Trophoblast cell (in vitro differentiated cells and primary cell): ENCODE data around the gene YIF1B.

Experiments used
- DNase-seq, 2 donors: peaks; one replicate each; pipeline ENCODE4 v3.0.0-alpha.2; 2016
- H2AFZ ChIP-seq: 2 replicates; pipeline ENCODE4 v1.6.1; 2013; ENCODE audit warnings: low read length, moderate library complexity, mild to moderate bottlenecking; ENCODE audit not compliant: insufficient read depth, poor library complexity
- H2AK5ac ChIP-seq: 2 replicates; pipeline ENCODE4 v1.6.1; 2013; ENCODE audit warnings: mild to moderate bottlenecking, low read length
- H2BK120ac ChIP-seq: 2 replicates; pipeline ENCODE4 v1.6.1; 2013; ENCODE audit warnings: low read length, mild to moderate bottlenecking, moderate library complexity; ENCODE audit not compliant: insufficient read depth, poor library complexity
- H2BK12ac ChIP-seq: 2 replicates; pipeline ENCODE4 v1.6.1; 2013; ENCODE audit warnings: mild to moderate bottlenecking, low read length, moderate library complexity
- H2BK5ac ChIP-seq: 2 replicates; pipeline ENCODE4 v1.6.1; 2013; ENCODE audit warnings: low read length, low read depth, moderate library complexity, mild to moderate bottlenecking; ENCODE audit not compliant: poor library complexity
- H3K14ac ChIP-seq: 2 replicates; pipeline ENCODE4 v1.6.1; 2013; ENCODE audit warnings: mild to moderate bottlenecking, low read length
- H3K18ac ChIP-seq: 2 replicates; pipeline ENCODE4 v1.6.1; 2013; ENCODE audit warnings: mild to moderate bottlenecking, low read length
- H3K23ac ChIP-seq: 2 replicates; pipeline ENCODE4 v1.6.1; 2013; ENCODE audit warnings: low read length
- H3K27ac ChIP-seq: 2 replicates; pipeline ENCODE4 v1.5.1; 2013; ENCODE audit warnings: low read depth, mild to moderate bottlenecking, inconsistent platforms, low read length, moderate library complexity
- H3K27me3 ChIP-seq: 2 replicates; pipeline ENCODE4 v1.6.1; 2013; ENCODE audit warnings: inconsistent platforms, mild to moderate bottlenecking, low read length, moderate library complexity; ENCODE audit not compliant: insufficient read depth
- H3K36me3 ChIP-seq, 2 experiments: 1 replicate in 1 of 2; 2 replicates in 1 of 2; pipeline ENCODE4 v1.6.1; 2013; ENCODE audit warnings: low read length in 2 of 2, mild to moderate bottlenecking in 2 of 2, moderate library complexity in 1 of 2; ENCODE audit not compliant: insufficient read depth in 2 of 2, control insufficient read depth in 1 of 2
- H3K4ac ChIP-seq: 2 replicates; pipeline ENCODE4 v1.6.1; 2013; ENCODE audit warnings: low read depth, mild to moderate bottlenecking, low read length, moderate library complexity
- H3K4me1 ChIP-seq, 2 experiments: 1 replicate in 1 of 2; 2 replicates in 1 of 2; pipeline ENCODE4 v1.6.1; 2013; ENCODE audit warnings: low read length in 2 of 2, mild to moderate bottlenecking in 2 of 2, moderate library complexity in 1 of 2; ENCODE audit not compliant: insufficient read depth in 2 of 2, control insufficient read depth in 1 of 2
- H3K4me2 ChIP-seq: 2 replicates; pipeline ENCODE4 v1.6.1; 2013; ENCODE audit warnings: inconsistent platforms, mild to moderate bottlenecking, low read length, moderate library complexity
- H3K4me3 ChIP-seq: 2 replicates; pipeline ENCODE4 v1.5.1; 2013; ENCODE audit warnings: mild to moderate bottlenecking, low read depth, low read length, inconsistent platforms
- H3K79me1 ChIP-seq: one replicate; pipeline ENCODE4 v1.6.1; 2013; ENCODE audit warnings: low read length
- H3K79me2 ChIP-seq: 2 replicates; pipeline ENCODE4 v1.6.1; 2013; ENCODE audit warnings: low read length, mild to moderate bottlenecking; ENCODE audit not compliant: control insufficient read depth, insufficient read depth, poor library complexity
- H3K9ac ChIP-seq: 2 replicates; pipeline ENCODE4 v1.6.1; 2013; ENCODE audit warnings: mild to moderate bottlenecking, low read length
- H3K9me3 ChIP-seq: 2 replicates; pipeline ENCODE4 v1.6.1; 2013; ENCODE audit warnings: low read depth, mild to moderate bottlenecking, control low read depth, inconsistent platforms, low read length; ENCODE audit not compliant: insufficient read depth
- H4K12ac ChIP-seq: 2 replicates; pipeline ENCODE4 v1.6.1; 2013; ENCODE audit warnings: low read depth, mild to moderate bottlenecking, low read length, moderate library complexity
- H4K8ac ChIP-seq: 2 replicates; pipeline ENCODE4 v1.6.1; 2013; ENCODE audit warnings: low read depth, mild to moderate bottlenecking, low read length, moderate library complexity
- H4K91ac ChIP-seq: one replicate; pipeline ENCODE4 v1.6.1; 2013; ENCODE audit warnings: low read depth, mild to moderate bottlenecking, low read length, moderate library complexity
- WGBS: extraction: QIAGEN DNeasy Blood & Tissue Kit; methylation state at CpG from one replicate; pipeline ENCODE4 v1.1.7; 2013; ENCODE audit warnings: missing lambda C conversion rate; ENCODE audit not compliant: insufficient read length, insufficient coverage; ENCODE audit errors: extremely low coverage; 5-methylcytosine and 5-hydroxymethylcytosine counted together

Gene YIF1B

DNA sequence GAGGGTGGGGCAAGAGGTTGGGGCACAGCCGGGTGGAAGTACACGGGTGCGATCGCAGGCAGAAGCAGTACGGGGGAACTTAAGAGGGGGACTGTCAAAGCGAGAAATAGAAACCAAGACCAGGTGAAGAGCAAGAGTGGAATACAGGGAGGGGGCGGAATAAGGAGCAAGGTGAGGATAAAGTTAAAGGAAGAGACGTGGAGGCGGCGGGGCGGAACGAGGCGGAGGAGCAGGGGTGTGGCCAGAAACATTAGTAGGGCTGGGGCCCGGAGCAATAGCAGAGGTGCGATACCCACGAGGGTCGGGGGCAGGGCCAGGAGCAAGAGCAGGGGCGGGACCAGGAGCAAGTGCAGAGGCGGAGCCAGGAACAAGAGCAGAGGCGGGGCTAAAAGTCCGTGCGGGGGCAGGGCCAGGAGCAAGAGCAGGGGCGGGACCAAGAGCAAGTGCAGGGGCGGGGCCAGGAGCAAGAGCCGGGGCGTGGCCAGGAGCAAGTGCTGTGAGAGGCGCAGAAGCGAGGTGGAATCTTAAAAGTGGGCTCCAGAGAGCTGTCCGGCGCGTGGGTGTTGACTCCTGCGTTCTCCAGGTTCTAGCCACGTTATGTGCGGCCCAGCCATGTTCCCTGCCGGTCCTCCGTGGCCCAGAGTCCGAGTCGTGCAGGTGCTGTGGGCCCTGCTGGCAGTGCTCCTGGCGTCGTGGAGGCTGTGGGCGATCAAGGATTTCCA lies 21.1 kb upstream of the YIF1B start:
- Histone ChIP-seq H2BK5ac (peak overlapping the region; percentile 45), H3K4me3 (peak overlapping the region; percentile 69), H3K27ac (peak overlapping the region; percentile 55), H4K8ac (peak overlapping the region; percentile 59), H4K91ac (peak overlapping the region; percentile 45), H3K4me1 (peaks cover 3 to 11% of the 10 kb centered on the region in 2 experiments), H4K12ac (no peak overlapping the region), H2BK120ac (no peak overlapping the region), H3K14ac (peak overlapping the region; percentile 68), H2AK5ac (peak overlapping the region; percentile 31), H3K9me3 (peaks cover 10% of the 10 kb centered on the region), H3K79me2 (peaks cover 2% of the 10 kb centered on the region), H3K9ac (no peak overlapping the region), H3K18ac (peak overlapping the region; percentile 58), H2AFZ (peak overlapping the region; percentile 56), H3K4me2 (peak overlapping the region; percentile 70), H3K79me1 (peaks cover 15% of the 10 kb centered on the region), H3K4ac (peak overlapping the region; percentile 34), H3K36me3 (peaks cover 0 to 3% of the 10 kb centered on the region in 2 experiments), H3K23ac (no peak overlapping the region), H2BK12ac (peak overlapping the region; percentile 2), H3K27me3 (no peaks in the 10 kb centered on the region)
- peak; percentile 93 to 94 for DNase-seq
- no CpG with 5 or more reads among the region's 41 CpGs for WGBS

DNA sequence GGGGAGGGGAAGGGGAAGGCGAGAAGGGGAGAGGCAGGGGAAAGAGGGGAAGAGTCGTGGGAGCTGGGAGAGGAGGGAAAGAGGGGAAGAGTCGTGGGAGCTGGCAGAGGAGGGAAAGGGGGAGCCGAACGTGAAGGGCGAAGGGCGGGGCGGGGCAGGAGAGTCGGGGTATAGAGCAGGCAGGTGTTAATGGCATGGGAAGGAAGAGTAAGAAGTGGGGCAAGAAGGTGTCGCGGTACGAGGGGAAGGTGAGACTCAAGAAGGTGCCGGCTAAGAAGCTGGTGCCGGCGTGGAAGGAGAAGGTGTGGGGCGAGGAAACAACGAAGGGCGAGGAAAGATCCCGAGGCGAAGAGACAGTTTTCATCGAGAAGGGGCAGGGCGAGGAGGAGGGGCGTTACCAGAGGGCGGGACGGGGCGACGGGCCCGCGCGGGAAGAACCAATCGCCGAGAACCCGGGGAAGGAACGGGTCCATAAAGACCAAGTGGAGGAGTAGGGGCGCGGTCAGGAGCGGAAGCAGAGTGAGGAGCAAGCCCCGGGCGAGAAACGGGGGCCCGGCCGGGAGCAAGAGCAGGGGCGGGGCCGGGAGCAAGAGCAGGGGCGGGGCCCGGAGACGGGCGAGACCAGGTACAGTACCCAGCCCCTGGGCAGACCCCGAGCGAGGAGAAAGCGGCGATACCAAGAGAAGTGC lies 20.3 kb upstream of the YIF1B start:
- Histone ChIP-seq H3K79me1 (peaks cover 15% of the 10 kb centered on the region), H3K4me3 (peak overlapping the region; percentile 69), H3K23ac (no peak overlapping the region), H3K4ac (peak overlapping the region; percentile 34), H2BK120ac (peak overlapping the region; percentile 19), H2BK12ac (no peak overlapping the region), H3K9ac (no peak overlapping the region), H3K9me3 (peaks cover 10% of the 10 kb centered on the region), H3K27ac (peak overlapping the region; percentile 55), H3K79me2 (peaks cover 2% of the 10 kb centered on the region), H4K12ac (peak overlapping the region; percentile 2), H2BK5ac (peak overlapping the region; percentile 45), H3K4me1 (peaks cover 3 to 11% of the 10 kb centered on the region in 2 experiments), H2AK5ac (no peak overlapping the region), H3K27me3 (no peaks in the 10 kb centered on the region), H3K14ac (peak overlapping the region; percentile 68), H3K18ac (peak overlapping the region; percentile 58), H4K91ac (peak overlapping the region; percentile 45), H3K36me3 (peaks cover 0 to 3% of the 10 kb centered on the region in 2 experiments), H3K4me2 (peak overlapping the region; percentile 70), H2AFZ (peak overlapping the region; percentile 69), H4K8ac (peak overlapping the region; percentile 73)
- DNase-seq: peak; percentile 95
- no CpG with 5 or more reads among the region's 52 CpGs for WGBS

DNA sequence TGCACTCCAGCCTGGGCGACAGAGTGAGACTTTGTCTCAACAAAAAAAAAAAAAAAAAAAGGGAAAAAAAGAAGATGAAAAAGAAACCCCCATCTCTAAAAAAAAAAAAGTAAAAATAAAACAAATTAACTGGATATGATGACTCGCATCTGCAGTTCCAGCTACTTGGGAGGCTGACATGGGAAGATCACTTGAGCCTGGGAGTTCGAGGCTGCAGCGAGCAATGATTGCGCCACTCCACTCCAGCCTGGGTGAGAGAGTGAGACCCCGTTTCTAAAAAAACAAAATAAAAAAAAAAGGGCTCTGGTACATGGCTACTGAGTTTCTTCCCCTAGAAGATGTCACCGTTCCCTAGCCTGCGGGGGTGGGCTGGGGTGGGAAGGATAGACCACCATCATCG lies 17.5 kb upstream of the YIF1B start:
- H2BK12ac ChIP-seq: no peak overlapping the region
- H3K36me3 ChIP-seq: peaks cover 0 to 4% of the 10 kb centered on the region in 2 experiments
- WGBS: no CpG with 5 or more reads among the region's 9 CpGs
- no peak overlapping the region for H3K27ac ChIP-seq
- peaks cover 5% of the 10 kb centered on the region for H3K9me3 ChIP-seq
- H3K4me1 ChIP-seq: peaks cover 0 to 8% of the 10 kb centered on the region in 2 experiments
- DNase-seq: no peak
- H3K4ac ChIP-seq: no peak overlapping the region
- no peak overlapping the region for H3K4me2 ChIP-seq
- H3K14ac ChIP-seq: no peak overlapping the region
- no peak overlapping the region for H3K18ac ChIP-seq
- no peak overlapping the region for H2AFZ ChIP-seq
- H4K12ac ChIP-seq: no peak overlapping the region
- no peak overlapping the region for H2BK5ac ChIP-seq
- H2AK5ac ChIP-seq: no peak overlapping the region
- no peak overlapping the region for H4K8ac ChIP-seq
- H3K27me3 ChIP-seq: no peaks in the 10 kb centered on the region
- H3K4me3 ChIP-seq: no peak overlapping the region
- no peak overlapping the region for H3K9ac ChIP-seq
- H3K79me1 ChIP-seq: peaks cover 9% of the 10 kb centered on the region
- peaks cover 2% of the 10 kb centered on the region for H3K79me2 ChIP-seq
- H3K23ac ChIP-seq: no peak overlapping the region
- H2BK120ac ChIP-seq: no peak overlapping the region
- no peak overlapping the region for H4K91ac ChIP-seq

DNA sequence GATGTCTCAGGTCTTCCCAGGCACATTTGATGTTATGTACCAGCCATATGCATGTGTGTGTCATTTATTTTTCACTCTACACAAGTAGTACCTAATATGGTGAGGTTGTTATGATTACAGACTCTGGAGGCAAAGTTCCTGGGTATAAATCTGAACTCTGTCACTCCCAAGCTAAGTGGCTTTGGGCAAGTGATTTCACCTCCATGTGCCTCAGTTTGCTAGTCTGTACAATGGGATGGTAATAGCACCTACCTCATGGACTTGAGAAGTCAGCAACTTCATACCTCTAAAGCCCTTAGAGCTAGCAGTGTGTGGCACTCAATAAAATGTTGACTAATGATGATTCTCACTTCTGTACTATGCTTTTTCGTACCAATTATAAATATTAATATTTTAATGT lies 16.0 kb upstream of the YIF1B start:
- no CpG with 5 or more reads among the region's 1 CpG for WGBS
- no peak for DNase-seq
- no peak overlapping the region for H3K4me2 ChIP-seq
- no peaks in the 10 kb centered on the region for H3K27me3 ChIP-seq
- peaks cover 2% of the 10 kb centered on the region for H3K79me2 ChIP-seq
- no peak overlapping the region for H3K14ac ChIP-seq
- H2AK5ac ChIP-seq: no peak overlapping the region
- H3K4me3 ChIP-seq: no peak overlapping the region
- no peak overlapping the region for H4K8ac ChIP-seq
- no peak overlapping the region for H2BK5ac ChIP-seq
- H2BK12ac ChIP-seq: no peak overlapping the region
- no peak overlapping the region for H3K23ac ChIP-seq
- H4K91ac ChIP-seq: no peak overlapping the region
- H3K18ac ChIP-seq: no peak overlapping the region
- no peak overlapping the region for H2BK120ac ChIP-seq
- no peak overlapping the region for H3K9ac ChIP-seq
- H3K9me3 ChIP-seq: no peaks in the 10 kb centered on the region
- peaks cover 7% of the 10 kb centered on the region for H3K79me1 ChIP-seq
- no peak overlapping the region for H3K27ac ChIP-seq
- peaks cover 0 to 3% of the 10 kb centered on the region in 2 experiments for H3K4me1 ChIP-seq
- peaks cover 9 to 10% of the 10 kb centered on the region in 2 experiments for H3K36me3 ChIP-seq
- H3K4ac ChIP-seq: no peak overlapping the region
- H2AFZ ChIP-seq: no peak overlapping the region
- no peak overlapping the region for H4K12ac ChIP-seq
